NCI-H1048 (cell line): ENCODE measurements around the gene AFF2.

Experiments used
- DNase-seq: peaks from one replicate; lab custom pipeline; 2025; lab: John Stamatoyannopoulos, UW

The AFF2 gene

GRCh38 chrX:149010013-149010852, 509.8 kb downstream of the AFF2 start:
- DNase-seq: no peak

- no peak for DNase-seq
Measured at GRCh38 chrX:149010853-149011224, 510.4 kb downstream of the AFF2 start.

- no peak for DNase-seq
Measured at GRCh38 chrX:149013081-149013480, 512.7 kb downstream of the AFF2 start.

- no peak for DNase-seq
Measured at GRCh38 chrX:149021159-149021558, 520.7 kb downstream of the AFF2 start.

GRCh38 chrX:149022485-149022884, 522.1 kb downstream of the AFF2 start:
- DNase-seq: no peak

GRCh38 chrX:149032449-149032848, 532.0 kb downstream of the AFF2 start:
- DNase-seq: no peak

GRCh38 chrX:149036086-149036485, 535.7 kb downstream of the AFF2 start:
- DNase-seq: no peak

- no peak for DNase-seq
Measured at GRCh38 chrX:149037281-149037870, 537.0 kb downstream of the AFF2 start.

- no peak for DNase-seq
Measured at GRCh38 chrX:149039057-149039456, 538.6 kb downstream of the AFF2 start.

GRCh38 chrX:149040873-149041535, 540.6 kb downstream of the AFF2 start:
- DNase-seq: no peak

- DNase-seq: no peak
Measured at GRCh38 chrX:149043401-149043800, 543.0 kb downstream of the AFF2 start.

GRCh38 chrX:149044471-149044870, 544.1 kb downstream of the AFF2 start:
- no peak for DNase-seq

- DNase-seq: no peak
Measured at GRCh38 chrX:149045645-149046210, 545.3 kb downstream of the AFF2 start.
